Body of pancreas (tissue), 4 donors: ENCODE measurements around the gene ZNF579.

Experiments used
- POLR2A ChIP-seq, 3 donors: fragments of 450-650 bp; IDR thresholded peaks; one replicate each; pipeline ENCODE4 v1.6.1; 2016; ENCODE audit warnings: antibody characterized with exemption in 3 of 3, mild to moderate bottlenecking in 2 of 3
- TF ChIP-seq, protein P1 (sequence below), 7 experiments: fragments of 450-650 bp in 4 of 7; fragments of 200-600 bp in 3 of 7; sonication (generic) in 3 of 7; IDR thresholded peaks; one replicate each; pipeline ENCODE4 v1.5.1; 2016 to 2019; ENCODE audit warnings: antibody characterized with exemption in 7 of 7

DNA sequence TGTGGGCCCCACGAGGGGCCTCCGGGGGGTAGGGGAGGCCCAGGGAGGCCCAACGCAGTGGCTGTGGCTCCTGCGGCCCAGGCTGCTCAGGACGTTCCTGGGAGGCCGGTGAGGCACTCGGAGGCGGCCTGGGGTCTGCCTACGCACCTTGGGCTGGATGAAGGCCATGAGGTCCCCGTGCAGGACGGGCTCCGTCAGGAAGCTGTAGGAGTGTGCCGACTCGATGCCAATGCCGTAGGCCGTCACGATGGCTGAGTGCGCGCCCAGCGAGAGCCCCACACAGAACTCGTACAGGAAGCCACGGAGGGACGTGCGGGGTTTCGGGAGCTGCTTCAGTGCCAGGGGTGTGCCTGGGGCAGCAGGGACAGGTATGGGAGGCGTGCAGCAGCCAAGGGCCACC is 49.7 kb downstream of the ZNF579 start:
- TF ChIP-seq, protein P1, sequence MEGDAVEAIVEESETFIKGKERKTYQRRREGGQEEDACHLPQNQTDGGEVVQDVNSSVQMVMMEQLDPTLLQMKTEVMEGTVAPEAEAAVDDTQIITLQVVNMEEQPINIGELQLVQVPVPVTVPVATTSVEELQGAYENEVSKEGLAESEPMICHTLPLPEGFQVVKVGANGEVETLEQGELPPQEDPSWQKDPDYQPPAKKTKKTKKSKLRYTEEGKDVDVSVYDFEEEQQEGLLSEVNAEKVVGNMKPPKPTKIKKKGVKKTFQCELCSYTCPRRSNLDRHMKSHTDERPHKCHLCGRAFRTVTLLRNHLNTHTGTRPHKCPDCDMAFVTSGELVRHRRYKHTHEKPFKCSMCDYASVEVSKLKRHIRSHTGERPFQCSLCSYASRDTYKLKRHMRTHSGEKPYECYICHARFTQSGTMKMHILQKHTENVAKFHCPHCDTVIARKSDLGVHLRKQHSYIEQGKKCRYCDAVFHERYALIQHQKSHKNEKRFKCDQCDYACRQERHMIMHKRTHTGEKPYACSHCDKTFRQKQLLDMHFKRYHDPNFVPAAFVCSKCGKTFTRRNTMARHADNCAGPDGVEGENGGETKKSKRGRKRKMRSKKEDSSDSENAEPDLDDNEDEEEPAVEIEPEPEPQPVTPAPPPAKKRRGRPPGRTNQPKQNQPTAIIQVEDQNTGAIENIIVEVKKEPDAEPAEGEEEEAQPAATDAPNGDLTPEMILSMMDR (IDR thresholded peaks at IDR 0.05) = no peak
- TF ChIP-seq POLR2A (IDR thresholded peaks at IDR 0.05) = no peak
